Measurements from ENCODE around the gene FSTL4. TPM values are rescaled to one million over a fixed set of nuclear protein-coding genes. Genes with fewer than 3 reads are reported as not detected.
"Not testable (repeated sequence)": the region's sequence is repeated elsewhere in the genome, so short reads cannot be mapped to it uniquely, and the experiment has no call there.

FSTL4 gene
- total and polyA plus RNA-seq, 4 donors: 0.08 to 1.4 (median 0.31) TPM

GRCh38 chr5:133396187-133396741, 216.1 kb downstream of the FSTL4 start:
- no peaks in the 10 kb centered on the region for H3K36me3 ChIP-seq (ENCODE audit: control insufficient read depth in 4 of 4, insufficient read depth in 4 of 4, low read length in 4 of 4)
- H3K9ac ChIP-seq (ENCODE audit: insufficient read depth in 1 of 2, low read length in 2 of 2): no peak overlapping the region
- H3K4me1 ChIP-seq (ENCODE audit: control insufficient read depth in 5 of 5, insufficient read depth in 5 of 5, low read length in 5 of 5): peaks cover 0 to 31% (median 5%) of the 10 kb centered on the region in 5 donors
- ATAC-seq (ENCODE audit: insufficient read depth, low FRiP score) (no peak), DNase-seq (peak in 2 of 3 donors; percentile 29 to 39)
- peaks cover 0 to 4% (median 0%) of the 10 kb centered on the region in 4 donors for H3K9me3 ChIP-seq (ENCODE audit: control insufficient read depth in 4 of 4, insufficient read depth in 3 of 4, low read length in 3 of 4)
- TF ChIP-seq CTCF (IDR thresholded peaks at IDR 0.05; ENCODE audit: control extremely low read depth, extremely low read depth): no peak
- 82 to 84% methylated on average over 6 of the region's 6 CpGs for WGBS, 2 donors
- H3K27me3 ChIP-seq (ENCODE audit: control insufficient read depth in 3 of 3, insufficient read depth in 3 of 3, low read length in 2 of 3): peaks cover 0 to 9% (median 3%) of the 10 kb centered on the region in 3 donors
- H3K27ac ChIP-seq (ENCODE audit: low read depth in 1 of 2, low read length in 1 of 2): no peak overlapping the region
- H3K4me3 ChIP-seq: no peak overlapping the region

- H3K36me3 ChIP-seq (ENCODE audit: control insufficient read depth in 4 of 4, insufficient read depth in 4 of 4, low read length in 4 of 4); H3K27ac ChIP-seq (ENCODE audit: low read depth in 1 of 2, low read length in 1 of 2); H3K4me3 ChIP-seq; H3K9me3 ChIP-seq (ENCODE audit: control insufficient read depth in 4 of 4, insufficient read depth in 3 of 4, low read length in 3 of 4); DNase-seq; H3K27me3 ChIP-seq (ENCODE audit: control insufficient read depth in 3 of 3, insufficient read depth in 3 of 3, low read length in 2 of 3); ATAC-seq (ENCODE audit: insufficient read depth, low FRiP score); H3K9ac ChIP-seq (ENCODE audit: insufficient read depth in 1 of 2, low read length in 2 of 2): not testable (repeated sequence)
- 93 to 96% methylated on average over 21 of the region's 21 CpGs for WGBS, 2 donors
- H3K4me1 ChIP-seq (ENCODE audit: control insufficient read depth in 5 of 5, insufficient read depth in 5 of 5, low read length in 5 of 5): peaks cover 0 to 31% (median 5%) of the 10 kb centered on the region in 5 donors
Measured at GRCh38 chr5:133395207-133395606, 217.1 kb downstream of the FSTL4 start.

- 95 to 96% methylated on average over 22 of the region's 22 CpGs for WGBS, 2 donors
- not testable (repeated sequence) for H3K27me3 ChIP-seq (ENCODE audit: control insufficient read depth in 3 of 3, insufficient read depth in 3 of 3, low read length in 2 of 3); H3K36me3 ChIP-seq (ENCODE audit: control insufficient read depth in 4 of 4, insufficient read depth in 4 of 4, low read length in 4 of 4); DNase-seq; H3K4me3 ChIP-seq; H3K9me3 ChIP-seq (ENCODE audit: control insufficient read depth in 4 of 4, insufficient read depth in 3 of 4, low read length in 3 of 4); H3K27ac ChIP-seq (ENCODE audit: low read depth in 1 of 2, low read length in 1 of 2); ATAC-seq (ENCODE audit: insufficient read depth, low FRiP score); H3K9ac ChIP-seq (ENCODE audit: insufficient read depth in 1 of 2, low read length in 2 of 2)
- peaks cover 0 to 28% (median 4%) of the 10 kb centered on the region in 5 donors for H3K4me1 ChIP-seq (ENCODE audit: control insufficient read depth in 5 of 5, insufficient read depth in 5 of 5, low read length in 5 of 5)
Measured at GRCh38 chr5:133394477-133394817, 217.9 kb downstream of the FSTL4 start.

- peaks cover 0 to 23% (median 0%) of the 10 kb centered on the region in 5 donors for H3K4me1 ChIP-seq (ENCODE audit: control insufficient read depth in 5 of 5, insufficient read depth in 5 of 5, low read length in 5 of 5)
- H3K27me3 ChIP-seq (ENCODE audit: control insufficient read depth in 3 of 3, insufficient read depth in 3 of 3, low read length in 2 of 3): peaks cover 0 to 3% (median 3%) of the 10 kb centered on the region in 3 donors
- TF ChIP-seq CTCF (IDR thresholded peaks at IDR 0.05; ENCODE audit: control extremely low read depth, extremely low read depth): no peak
- H3K27ac ChIP-seq (ENCODE audit: low read depth in 1 of 2, low read length in 1 of 2): no peak overlapping the region
- H3K4me3 ChIP-seq: no peak overlapping the region
- H3K9me3 ChIP-seq (ENCODE audit: control insufficient read depth in 4 of 4, insufficient read depth in 3 of 4, low read length in 3 of 4): peaks cover 0 to 2% (median 0%) of the 10 kb centered on the region in 4 donors
- no peaks in the 10 kb centered on the region for H3K36me3 ChIP-seq (ENCODE audit: control insufficient read depth in 4 of 4, insufficient read depth in 4 of 4, low read length in 4 of 4)
- no peak overlapping the region for H3K9ac ChIP-seq (ENCODE audit: insufficient read depth in 1 of 2, low read length in 2 of 2)
- ATAC-seq (ENCODE audit: insufficient read depth, low FRiP score) (no peak), DNase-seq (no peak)
- WGBS, 2 donors: 92% methylated on average over 13 to 17 of the region's 17 CpGs
Measured at GRCh38 chr5:133393776-133394476, 218.4 kb downstream of the FSTL4 start.
